ENCODE results near the gene OR4X1. TPM values are rescaled to one million over a fixed set of nuclear protein-coding genes. Genes with fewer than 3 reads are reported as not detected.

OR4X1 gene
- total RNA-seq, 1 donor from 2014 or later = not detected

DNA sequence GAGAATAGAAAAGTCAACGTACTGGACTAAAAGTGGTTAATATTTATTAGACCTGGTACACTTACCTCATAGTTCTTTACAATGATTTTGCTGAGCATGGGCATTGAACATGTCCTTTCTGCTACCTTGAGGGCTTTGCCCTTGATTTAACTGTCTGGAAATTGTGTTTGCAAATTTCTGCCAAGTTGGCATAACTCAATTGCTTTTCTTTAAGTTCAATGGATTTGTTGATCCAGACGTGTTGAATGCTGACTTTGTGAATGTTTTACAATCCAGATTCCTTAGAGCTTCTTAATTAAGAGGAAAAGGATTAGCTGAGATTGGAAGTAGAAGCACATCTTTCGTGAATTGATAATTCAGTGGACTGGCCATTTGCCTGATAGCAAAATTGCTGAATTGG is 25.9 kb upstream of the OR4X1 start:
- Mint-ChIP-seq H3K9me3 (ENCODE audit: unreplicated experiment) (peaks cover 10% of the 10 kb centered on the region), H3K4me1 (ENCODE audit: low read depth, unreplicated experiment) (no peaks in the 10 kb centered on the region), H3K36me3 (ENCODE audit: low read depth, unreplicated experiment) (no peaks in the 10 kb centered on the region), H3K27ac (ENCODE audit: unreplicated experiment) (no peak overlapping the region), H3K4me3 (ENCODE audit: unreplicated experiment) (no peak overlapping the region), H3K27me3 (ENCODE audit: low read depth, unreplicated experiment) (no peaks in the 10 kb centered on the region)
- Histone ChIP-seq H3K9ac (ENCODE audit: low read length) (no peak overlapping the region), H3K9me3 (ENCODE audit: insufficient read depth, low read depth, low read length) (no peaks in the 10 kb centered on the region), H3K27me3 (ENCODE audit: insufficient read depth, low read length) (no peaks in the 10 kb centered on the region), H3K79me2 (ENCODE audit: insufficient read depth, low read length) (no peaks in the 10 kb centered on the region), H3K4me2 (ENCODE audit: low read length) (no peak overlapping the region), H4K20me1 (ENCODE audit: insufficient read depth, low read length) (no peaks in the 10 kb centered on the region), H3K36me3 (ENCODE audit: insufficient read depth, low read length) (no peaks in the 10 kb centered on the region), H3K4me3 (ENCODE audit: insufficient read depth, low read depth, low read length) (no peak overlapping the region), H3K27ac (ENCODE audit: low read depth, low read length) (no peak overlapping the region), H2AFZ (ENCODE audit: low read depth, low read length) (no peak overlapping the region), H3K4me1 (ENCODE audit: insufficient read depth, low read length) (no peaks in the 10 kb centered on the region)
- no peak for TF ChIP-seq EZH2 (IDR thresholded peaks at IDR 0.05; ENCODE audit: insufficient read depth, low read length)
- TF ChIP-seq, protein P1, sequence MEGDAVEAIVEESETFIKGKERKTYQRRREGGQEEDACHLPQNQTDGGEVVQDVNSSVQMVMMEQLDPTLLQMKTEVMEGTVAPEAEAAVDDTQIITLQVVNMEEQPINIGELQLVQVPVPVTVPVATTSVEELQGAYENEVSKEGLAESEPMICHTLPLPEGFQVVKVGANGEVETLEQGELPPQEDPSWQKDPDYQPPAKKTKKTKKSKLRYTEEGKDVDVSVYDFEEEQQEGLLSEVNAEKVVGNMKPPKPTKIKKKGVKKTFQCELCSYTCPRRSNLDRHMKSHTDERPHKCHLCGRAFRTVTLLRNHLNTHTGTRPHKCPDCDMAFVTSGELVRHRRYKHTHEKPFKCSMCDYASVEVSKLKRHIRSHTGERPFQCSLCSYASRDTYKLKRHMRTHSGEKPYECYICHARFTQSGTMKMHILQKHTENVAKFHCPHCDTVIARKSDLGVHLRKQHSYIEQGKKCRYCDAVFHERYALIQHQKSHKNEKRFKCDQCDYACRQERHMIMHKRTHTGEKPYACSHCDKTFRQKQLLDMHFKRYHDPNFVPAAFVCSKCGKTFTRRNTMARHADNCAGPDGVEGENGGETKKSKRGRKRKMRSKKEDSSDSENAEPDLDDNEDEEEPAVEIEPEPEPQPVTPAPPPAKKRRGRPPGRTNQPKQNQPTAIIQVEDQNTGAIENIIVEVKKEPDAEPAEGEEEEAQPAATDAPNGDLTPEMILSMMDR (IDR thresholded peaks at IDR 0.05; ENCODE audit: insufficient read depth, low read depth, low read length) = no peak
- DNase-seq (ENCODE audit: low read depth) (no peak), FAIRE-seq (no peak)

DNA sequence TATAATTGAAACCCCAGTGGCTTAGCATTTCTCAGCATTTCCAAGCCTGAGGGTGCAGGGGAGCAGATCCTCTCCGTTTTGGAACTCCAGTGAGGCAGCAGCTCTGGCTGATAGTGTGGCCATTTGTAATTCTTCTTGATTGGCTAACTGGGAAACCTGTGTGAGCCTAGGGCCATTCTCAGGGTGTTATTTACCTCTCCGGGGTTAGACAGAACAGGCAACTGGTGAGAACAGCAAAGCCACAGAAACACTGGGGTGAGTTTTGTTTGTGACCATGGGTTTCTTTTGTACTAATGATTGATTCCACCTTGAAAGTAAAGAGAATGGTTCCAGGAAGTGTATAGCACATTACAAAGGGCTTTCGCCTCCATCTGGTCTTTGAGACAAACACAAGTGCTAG is 21.2 kb upstream of the OR4X1 start:
- Histone ChIP-seq H3K4me1 (ENCODE audit: insufficient read depth, low read length) (no peaks in the 10 kb centered on the region), H3K36me3 (ENCODE audit: insufficient read depth, low read length) (no peaks in the 10 kb centered on the region), H3K27me3 (ENCODE audit: insufficient read depth, low read length) (no peaks in the 10 kb centered on the region), H3K9ac (ENCODE audit: low read length) (no peak overlapping the region), H4K20me1 (ENCODE audit: insufficient read depth, low read length) (no peaks in the 10 kb centered on the region), H3K4me2 (ENCODE audit: low read length) (no peak overlapping the region), H3K27ac (ENCODE audit: low read depth, low read length) (no peak overlapping the region), H3K9me3 (ENCODE audit: insufficient read depth, low read depth, low read length) (no peaks in the 10 kb centered on the region), H3K4me3 (ENCODE audit: insufficient read depth, low read depth, low read length) (no peak overlapping the region), H3K79me2 (ENCODE audit: insufficient read depth, low read length) (no peaks in the 10 kb centered on the region), H2AFZ (ENCODE audit: low read depth, low read length) (no peak overlapping the region)
- FAIRE-seq (no peak), DNase-seq (ENCODE audit: low read depth) (no peak)
- no peaks in the 10 kb centered on the region for H3K27me3 Mint-ChIP-seq (ENCODE audit: low read depth, unreplicated experiment)
- no peaks in the 10 kb centered on the region for H3K36me3 Mint-ChIP-seq (ENCODE audit: low read depth, unreplicated experiment)
- peaks cover 2% of the 10 kb centered on the region for H3K9me3 Mint-ChIP-seq (ENCODE audit: unreplicated experiment)
- no peak overlapping the region for H3K27ac Mint-ChIP-seq (ENCODE audit: unreplicated experiment)
- no peaks in the 10 kb centered on the region for H3K4me1 Mint-ChIP-seq (ENCODE audit: low read depth, unreplicated experiment)
- no peak for TF ChIP-seq EZH2 (IDR thresholded peaks at IDR 0.05; ENCODE audit: insufficient read depth, low read length)
- TF ChIP-seq, protein P1 (IDR thresholded peaks at IDR 0.05; ENCODE audit: insufficient read depth, low read depth, low read length) = no peak
- no peak overlapping the region for H3K4me3 Mint-ChIP-seq (ENCODE audit: unreplicated experiment)

DNA sequence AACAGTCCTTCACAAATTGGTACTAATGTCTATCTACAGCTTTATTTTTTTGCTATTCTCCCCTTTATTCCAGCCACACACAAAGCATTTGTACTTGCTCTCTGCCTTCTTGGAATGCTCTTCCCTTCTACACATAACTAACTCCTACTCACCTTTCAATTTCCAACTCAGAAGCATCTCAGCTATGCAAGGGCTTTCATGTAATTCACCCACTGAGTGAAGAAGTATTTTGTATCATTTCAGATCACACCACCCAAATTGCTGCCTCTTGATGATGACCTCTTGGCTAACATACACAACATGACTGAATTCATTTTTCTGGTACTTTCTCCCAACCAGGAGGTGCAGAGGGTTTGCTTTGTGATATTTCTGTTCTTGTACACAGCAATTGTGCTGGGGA is 18.9 kb upstream of the OR4X1 start, which contains the start of gene OR4X2:
OR4X2 (plus strand) TSS at position 301 of the 400 bp plus-strand sequence; CDS start at position 301, 0 bp downstream.
- no peak for DNase-seq (ENCODE audit: low read depth)
- Histone ChIP-seq H4K20me1 (ENCODE audit: insufficient read depth, low read length) (no peaks in the 10 kb centered on the region), H3K79me2 (ENCODE audit: insufficient read depth, low read length) (no peaks in the 10 kb centered on the region), H3K4me2 (ENCODE audit: low read length) (no peak within 1 kb of the TSS), H3K4me1 (ENCODE audit: insufficient read depth, low read length) (no peaks in the 10 kb centered on the region), H2AFZ (ENCODE audit: low read depth, low read length) (no peak within 1 kb of the TSS), H3K9ac (ENCODE audit: low read length) (no peak within 1 kb of the TSS), H3K9me3 (ENCODE audit: insufficient read depth, low read depth, low read length) (no peaks in the 10 kb centered on the region), H3K4me3 (ENCODE audit: insufficient read depth, low read depth, low read length) (no peak within 1 kb of the TSS), H3K36me3 (ENCODE audit: insufficient read depth, low read length) (no peaks in the 10 kb centered on the region), H3K27ac (ENCODE audit: low read depth, low read length) (no peak within 1 kb of the TSS), H3K27me3 (ENCODE audit: insufficient read depth, low read length) (no peaks in the 10 kb centered on the region)
- TF ChIP-seq, protein P1 (IDR thresholded peaks at IDR 0.05; ENCODE audit: insufficient read depth, low read depth, low read length) = no peak
- TF ChIP-seq EZH2 (IDR thresholded peaks at IDR 0.05; ENCODE audit: insufficient read depth, low read length) = no peak
- peaks cover 2% of the 10 kb centered on the region for H3K9me3 Mint-ChIP-seq (ENCODE audit: unreplicated experiment)
- H3K36me3 Mint-ChIP-seq (ENCODE audit: low read depth, unreplicated experiment) = no peaks in the 10 kb centered on the region
- no peak within 1 kb of the TSS for H3K27ac Mint-ChIP-seq (ENCODE audit: unreplicated experiment)
- no peaks in the 10 kb centered on the region for H3K27me3 Mint-ChIP-seq (ENCODE audit: low read depth, unreplicated experiment)
- H3K4me1 Mint-ChIP-seq (ENCODE audit: low read depth, unreplicated experiment) = no peaks in the 10 kb centered on the region
- FAIRE-seq = no peak
- no peak within 1 kb of the TSS for H3K4me3 Mint-ChIP-seq (ENCODE audit: unreplicated experiment)
